HCT116 (cell line): ENCODE measurements around the gene KRT79. TPM values are rescaled to one million over a fixed set of nuclear protein-coding genes. Genes with fewer than 3 reads are reported as not detected.

Experiments
- ATAC-seq: fragments of 200-7000 bp; cut with Tn5 transposase; 2 replicates; pipeline ENCODE4 v1.9.1; 2020; ENCODE audit warnings: mild to moderate bottlenecking, moderate library complexity
- BruUV-seq: library from RNA; stranded (reverse); fragments of 400-500 nt; replicated peaks from 2 replicates; lab custom pipeline; 2021; lab: Mats Ljungman, UMichigan
- CTCF ChIA-PET: fragments of 300-600 bp; sonication (Branson Sonifier 250); formaldehyde crosslinking; loops from one replicate; lab custom pipeline; 2021; ENCODE audit warnings: antibody characterized with exemption; lab: Charles Lee
- POLR2A ChIA-PET: fragments of 300-600, 350-600 bp; sonication (Branson Sonifier 250); formaldehyde crosslinking; loops from one replicate; lab custom pipeline; 2021; ENCODE audit warnings: antibody characterized with exemption; lab: Charles Lee
- RAD21 ChIA-PET, 2 experiments: fragments of 300-600 bp; sonication (Branson Sonifier 250); formaldehyde crosslinking; loops; one replicate each; lab custom pipeline; 2023; ENCODE audit warnings: low total read pairs in 2 of 2; ENCODE audit not compliant: uncharacterized antibody in 2 of 2, unreplicated experiment in 2 of 2, low non-redundant PET in 1 of 2; lab: Charles Lee
- DNase-seq: peaks from one replicate; pipeline ENCODE4 v3.0.0-alpha.2; 2010; ENCODE audit warnings: low read depth, low spot score
- H2AFZ ChIP-seq: fragments of 200-600 bp; shearing (Covaris generic), sonication (generic); 2 replicates; pipeline ENCODE4 v1.6.1; 2017; ENCODE audit warnings: low read depth, mixed run types, mixed read lengths, antibody characterized with exemption, low read length; ENCODE audit not compliant: poor library complexity, severe bottlenecking
- H3K27ac ChIP-seq: 2 replicates; pipeline ENCODE4 v1.5.1; 2012; ENCODE audit warnings: low read depth, low read length
- H3K27me3 ChIP-seq: fragments of 200-600 bp; sonication (generic); 2 replicates; pipeline ENCODE4 v1.6.1; 2016; ENCODE audit warnings: mixed run types, low read length, mixed read lengths; ENCODE audit not compliant: insufficient read depth
- H3K36me3 ChIP-seq, 2 experiments: fragments of 200-500 bp in 1 of 2; fragments of 200-600 bp in 1 of 2; sonication (Bioruptor generic) in 1 of 2; sonication (generic) in 1 of 2; 2 replicates each; pipeline versions ENCODE4 v1.5.1 to v1.6.1; 2014 to 2016; ENCODE audit warnings: low read length in 2 of 2, inconsistent platforms in 1 of 2, mixed read lengths in 1 of 2, mixed run types in 1 of 2; ENCODE audit not compliant: insufficient read depth in 2 of 2, control insufficient read depth in 1 of 2
- H3K4me1 ChIP-seq, 2 experiments: fragments of 200-600 bp in 1 of 2; sonication (generic) in 1 of 2; 2 replicates each; pipeline versions ENCODE4 v1.5.1 to v1.6.1; 2012 to 2017; ENCODE audit warnings: low read length in 2 of 2, inconsistent platforms in 1 of 2, mild to moderate bottlenecking in 1 of 2, mixed read lengths in 1 of 2, mixed run types in 1 of 2, moderate library complexity in 1 of 2; ENCODE audit not compliant: insufficient read depth in 2 of 2, control insufficient read depth in 1 of 2
- H3K4me2 ChIP-seq: fragments of 200-600 bp; sonication (generic); 2 replicates; pipeline ENCODE4 v1.6.1; 2017; ENCODE audit warnings: mixed run types, low read length, mixed read lengths
- H3K4me3 ChIP-seq, 2 experiments: fragments of 200-600 bp in 1 of 2; sonication (generic) in 1 of 2; replicated peaks in 1 of 2; 2 replicates each; pipeline ENCODE4 v1.5.1; 2011 to 2016; ENCODE audit warnings: low read length in 2 of 2, control low read depth in 1 of 2, low read depth in 1 of 2, mild to moderate bottlenecking in 1 of 2, mixed read lengths in 1 of 2, mixed run types in 1 of 2
- H3K79me2 ChIP-seq: fragments of 200-600 bp; sonication (generic); 2 replicates; pipeline ENCODE4 v1.6.1; 2017; ENCODE audit warnings: mild to moderate bottlenecking, mixed run types, low read length, moderate library complexity, mixed read lengths; ENCODE audit not compliant: insufficient read depth
- H3K9ac ChIP-seq: fragments of 200-600 bp; sonication (generic); 2 replicates; pipeline ENCODE4 v1.6.1; 2016; ENCODE audit warnings: low read length, mixed read lengths
- H3K9me2 ChIP-seq: fragments of 200-600 bp; sonication (generic), shearing (Covaris generic); 2 replicates; pipeline ENCODE4 v1.6.1; 2017; ENCODE audit warnings: mixed run types, mild to moderate bottlenecking, moderate library complexity; ENCODE audit not compliant: insufficient read depth
- H3K9me3 ChIP-seq, 2 experiments: fragments of 200-500 bp in 1 of 2; fragments of 200-600 bp in 1 of 2; sonication (Bioruptor generic) in 1 of 2; sonication (generic) in 1 of 2; 2 replicates each; pipeline ENCODE4 v1.6.1; 2014 to 2017; ENCODE audit warnings: low read length in 2 of 2, mixed read lengths in 2 of 2, inconsistent platforms in 1 of 2, low read depth in 1 of 2, mild to moderate bottlenecking in 1 of 2, mixed run types in 1 of 2, moderate library complexity in 1 of 2; ENCODE audit not compliant: control insufficient read depth in 1 of 2, insufficient read depth in 1 of 2
- H4K20me1 ChIP-seq: fragments of 200-600 bp; sonication (generic), shearing (Covaris generic); 2 replicates; pipeline ENCODE4 v1.6.1; 2017; ENCODE audit warnings: mixed run types, mild to moderate bottlenecking, moderate library complexity; ENCODE audit not compliant: insufficient read depth
- CBX3 ChIP-seq: IDR thresholded peaks from 2 replicates; pipeline ENCODE4 v1.6.1; 2012; ENCODE audit warnings: low read depth
- ELF1 ChIP-seq: IDR thresholded peaks from 2 replicates; pipeline ENCODE4 v1.6.1; 2012; ENCODE audit warnings: low read depth, borderline replicate concordance
- EZH2 ChIP-seq: fragments of 200-600 bp; sonication (generic); IDR thresholded peaks from 2 replicates; pipeline ENCODE4 v1.6.1; 2017; ENCODE audit warnings: antibody characterized with exemption, mixed run types
- EZH2phosphoT487 ChIP-seq: fragments of 200-600 bp; IDR thresholded peaks from 2 replicates; pipeline ENCODE4 v1.6.1; 2018; ENCODE audit warnings: antibody characterized with exemption, borderline replicate concordance
- FOSL1 ChIP-seq: IDR thresholded peaks from 2 replicates; pipeline ENCODE4 v1.6.1; 2012; ENCODE audit warnings: low read depth
- JUND ChIP-seq: IDR thresholded peaks from 2 replicates; pipeline ENCODE4 v1.6.1; 2012
- MAX ChIP-seq: IDR thresholded peaks from 2 replicates; pipeline ENCODE4 v1.6.1; 2012
- RAD21 ChIP-seq: IDR thresholded peaks from 2 replicates; pipeline ENCODE4 v1.6.1; 2012; ENCODE audit warnings: low read depth, mild to moderate bottlenecking
- SIN3A ChIP-seq: IDR thresholded peaks from 2 replicates; pipeline ENCODE4 v1.6.1; 2012; ENCODE audit warnings: low read depth
- SRF ChIP-seq: IDR thresholded peaks from 2 replicates; pipeline ENCODE4 v1.6.1; 2012; ENCODE audit warnings: low read depth
- TCF7L2 ChIP-seq: IDR thresholded peaks from 2 replicates; pipeline ENCODE4 v1.7.0; 2011; ENCODE audit warnings: borderline replicate concordance, inconsistent platforms; ENCODE audit not compliant: insufficient read depth, insufficient read length; ENCODE audit errors: extremely low read depth
- ZNF274 ChIP-seq: fragments of 200-500 bp; sonication (Bioruptor generic); IDR thresholded peaks from 2 replicates; pipeline ENCODE4 v1.6.1; 2014; ENCODE audit warnings: mild to moderate bottlenecking, low read depth, low read length, inconsistent platforms
- intact Hi-C: fragments of 100-400 bp; cut with micrococcal nuclease; formaldehyde crosslinking; loops from 2 replicates; pipeline ENCODE4 v1.10.0; 2022
- total RNA-seq: library from RNA; stranded (reverse); gene quantifications from one replicate; pipeline ENCODE4 v1.2.1, GENCODE V29; 2021; ENCODE audit not compliant: unreplicated experiment
- TF ChIP-seq, protein P1 (sequence below): IDR thresholded peaks from 2 replicates; pipeline ENCODE4 v1.6.1; 2011; ENCODE audit warnings: mild to moderate bottlenecking, low read length, moderate library complexity; ENCODE audit not compliant: insufficient replicate concordance; ENCODE audit errors: extremely low read depth
- TF ChIP-seq, protein P2 (sequence below): IDR thresholded peaks from 2 replicates; pipeline ENCODE4 v1.6.1; 2012; ENCODE audit warnings: low read depth

The KRT79 gene
- total RNA-seq, 1 experiment from 2014 or later, result not detected

GRCh38 chr12:52812073-52812400 lies 22.1 kb downstream of the KRT79 start:
- ATAC-seq (no peak), DNase-seq (no peak)
- Histone ChIP-seq H3K36me3 (no peaks in the 10 kb centered on the region), H4K20me1 (no peaks in the 10 kb centered on the region), H3K4me2 (no peak overlapping the region), H3K9me3 (no peaks in the 10 kb centered on the region), H3K4me3 (no peak overlapping the region), H3K79me2 (no peaks in the 10 kb centered on the region), H2AFZ (no peak overlapping the region), H3K4me1 (no peaks in the 10 kb centered on the region), H3K9ac (no peak overlapping the region), H3K27me3 (peaks cover 10% of the 10 kb centered on the region; the same call in 1 of the 2 replicates), H3K27ac (no peak overlapping the region), H3K9me2 (no peaks in the 10 kb centered on the region)
- ChIA-PET CTCF (no interaction called here), RAD21 (no interaction called here), POLR2A (no interaction called here)
- intact Hi-C loops, result no loop called here
- BruUV-seq, result no TSS peak
- TF ChIP-seq EZH2 (no peak), ZNF274 (no peak), EZH2phosphoT487 (no peak), RAD21 (no peak), ELF1 (no peak), CBX3 (no peak), TCF7L2 (no peak), SIN3A (no peak), JUND (no peak), MAX (no peak), SRF (no peak), FOSL1 (no peak)
- TF ChIP-seq, protein P1, sequence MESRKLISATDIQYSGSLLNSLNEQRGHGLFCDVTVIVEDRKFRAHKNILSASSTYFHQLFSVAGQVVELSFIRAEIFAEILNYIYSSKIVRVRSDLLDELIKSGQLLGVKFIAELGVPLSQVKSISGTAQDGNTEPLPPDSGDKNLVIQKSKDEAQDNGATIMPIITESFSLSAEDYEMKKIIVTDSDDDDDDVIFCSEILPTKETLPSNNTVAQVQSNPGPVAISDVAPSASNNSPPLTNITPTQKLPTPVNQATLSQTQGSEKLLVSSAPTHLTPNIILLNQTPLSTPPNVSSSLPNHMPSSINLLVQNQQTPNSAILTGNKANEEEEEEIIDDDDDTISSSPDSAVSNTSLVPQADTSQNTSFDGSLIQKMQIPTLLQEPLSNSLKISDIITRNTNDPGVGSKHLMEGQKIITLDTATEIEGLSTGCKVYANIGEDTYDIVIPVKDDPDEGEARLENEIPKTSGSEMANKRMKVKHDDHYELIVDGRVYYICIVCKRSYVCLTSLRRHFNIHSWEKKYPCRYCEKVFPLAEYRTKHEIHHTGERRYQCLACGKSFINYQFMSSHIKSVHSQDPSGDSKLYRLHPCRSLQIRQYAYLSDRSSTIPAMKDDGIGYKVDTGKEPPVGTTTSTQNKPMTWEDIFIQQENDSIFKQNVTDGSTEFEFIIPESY, result no peak
- TF ChIP-seq, protein P2, sequence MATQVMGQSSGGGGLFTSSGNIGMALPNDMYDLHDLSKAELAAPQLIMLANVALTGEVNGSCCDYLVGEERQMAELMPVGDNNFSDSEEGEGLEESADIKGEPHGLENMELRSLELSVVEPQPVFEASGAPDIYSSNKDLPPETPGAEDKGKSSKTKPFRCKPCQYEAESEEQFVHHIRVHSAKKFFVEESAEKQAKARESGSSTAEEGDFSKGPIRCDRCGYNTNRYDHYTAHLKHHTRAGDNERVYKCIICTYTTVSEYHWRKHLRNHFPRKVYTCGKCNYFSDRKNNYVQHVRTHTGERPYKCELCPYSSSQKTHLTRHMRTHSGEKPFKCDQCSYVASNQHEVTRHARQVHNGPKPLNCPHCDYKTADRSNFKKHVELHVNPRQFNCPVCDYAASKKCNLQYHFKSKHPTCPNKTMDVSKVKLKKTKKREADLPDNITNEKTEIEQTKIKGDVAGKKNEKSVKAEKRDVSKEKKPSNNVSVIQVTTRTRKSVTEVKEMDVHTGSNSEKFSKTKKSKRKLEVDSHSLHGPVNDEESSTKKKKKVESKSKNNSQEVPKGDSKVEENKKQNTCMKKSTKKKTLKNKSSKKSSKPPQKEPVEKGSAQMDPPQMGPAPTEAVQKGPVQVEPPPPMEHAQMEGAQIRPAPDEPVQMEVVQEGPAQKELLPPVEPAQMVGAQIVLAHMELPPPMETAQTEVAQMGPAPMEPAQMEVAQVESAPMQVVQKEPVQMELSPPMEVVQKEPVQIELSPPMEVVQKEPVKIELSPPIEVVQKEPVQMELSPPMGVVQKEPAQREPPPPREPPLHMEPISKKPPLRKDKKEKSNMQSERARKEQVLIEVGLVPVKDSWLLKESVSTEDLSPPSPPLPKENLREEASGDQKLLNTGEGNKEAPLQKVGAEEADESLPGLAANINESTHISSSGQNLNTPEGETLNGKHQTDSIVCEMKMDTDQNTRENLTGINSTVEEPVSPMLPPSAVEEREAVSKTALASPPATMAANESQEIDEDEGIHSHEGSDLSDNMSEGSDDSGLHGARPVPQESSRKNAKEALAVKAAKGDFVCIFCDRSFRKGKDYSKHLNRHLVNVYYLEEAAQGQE, result no peak
